ENCODE data around the gene FHIT.

GRCh38 chr3:60788185-60788584 is 463.1 kb downstream of the FHIT start:
- no peak for TF ChIP-seq CTCF (IDR thresholded peaks at IDR 0.05; ENCODE audit: low read depth, low read length)
- TF ChIP-seq EZH2phosphoT487 (IDR thresholded peaks at IDR 0.05; ENCODE audit: low read depth): no peak
